Heart left ventricle (tissue), 13 donors: ENCODE measurements around the gene FMN2.

ENCODE experiments used
- CTCF ChIP-seq, 12 donors: fragments of 200-600 bp; sonication (generic) in 4 of 12; IDR thresholded peaks; one replicate each; pipeline versions ENCODE4 v1.5.0 to v1.8.0; 2018 to 2022; ENCODE audit warnings: antibody characterized with exemption in 12 of 12, mild to moderate bottlenecking in 5 of 12
- POLR2A ChIP-seq, 2 donors: fragments of 450-650 bp; IDR thresholded peaks; one replicate each; pipeline ENCODE4 v1.6.1; 2017; ENCODE audit warnings: antibody characterized with exemption in 2 of 2, mild to moderate bottlenecking in 2 of 2, moderate library complexity in 2 of 2
- donor health status: ischemic (EF 13 %, LVEDD 7.1; RV severe dilation, severe dysfunction).
- donor health status: DM: no; HTN: yes; CAD: no.
- donor health status: DM: no; HTN: no; CAD: no.
- donor health status: ischemic (EF 25% LVEDD 6.9; RV normal size, moderate dysfunction).
- donor health status: ischemic (EF 25% LVEDD 5.7; RV mildly dilated, moderate dysfunction).
- donor health status: ischemic (EF 35%, LVEDD 5.7; RV mildly dilated, moderate dysfunction).
- donor health status: nonischemic (EF 11% LVEDD 7.7; RV severe dilation, severe dysfunction).
- donor health status: DM: yes; HTN: yes; CAD: no.
- donor health status: PGD.
- donor health status: ischemic (EF 29% LVEDD 5.4; RV normal size, mild dysfunction).
- donor health status: nonischemic (EF 23%, LVEDD 6.1; RV moderate dilation, normal function).

GRCh38 chr1:240524356-240525069 lies 432.8 kb downstream of the FMN2 start:
- TF ChIP-seq CTCF (IDR thresholded peaks at IDR 0.05), result no peak
- TF ChIP-seq POLR2A (IDR thresholded peaks at IDR 0.05), result no peak
